Stimulated activated CD4-positive, alpha-beta T cell treated with anti-CD3 and anti-CD28 coated beads, Interleukin-12 subunit alpha, Interleukin-12 subunit beta, amount 100 ng/mL, for 24 hours (primary cell): ENCODE results near the gene TCHHL1.

ENCODE experiments used
- DNase-seq, 2 experiments: peaks; one replicate each; pipeline ENCODE4 v3.0.0-alpha.2; 2020; ENCODE audit warnings: low read depth in 2 of 2

Gene TCHHL1

DNA sequence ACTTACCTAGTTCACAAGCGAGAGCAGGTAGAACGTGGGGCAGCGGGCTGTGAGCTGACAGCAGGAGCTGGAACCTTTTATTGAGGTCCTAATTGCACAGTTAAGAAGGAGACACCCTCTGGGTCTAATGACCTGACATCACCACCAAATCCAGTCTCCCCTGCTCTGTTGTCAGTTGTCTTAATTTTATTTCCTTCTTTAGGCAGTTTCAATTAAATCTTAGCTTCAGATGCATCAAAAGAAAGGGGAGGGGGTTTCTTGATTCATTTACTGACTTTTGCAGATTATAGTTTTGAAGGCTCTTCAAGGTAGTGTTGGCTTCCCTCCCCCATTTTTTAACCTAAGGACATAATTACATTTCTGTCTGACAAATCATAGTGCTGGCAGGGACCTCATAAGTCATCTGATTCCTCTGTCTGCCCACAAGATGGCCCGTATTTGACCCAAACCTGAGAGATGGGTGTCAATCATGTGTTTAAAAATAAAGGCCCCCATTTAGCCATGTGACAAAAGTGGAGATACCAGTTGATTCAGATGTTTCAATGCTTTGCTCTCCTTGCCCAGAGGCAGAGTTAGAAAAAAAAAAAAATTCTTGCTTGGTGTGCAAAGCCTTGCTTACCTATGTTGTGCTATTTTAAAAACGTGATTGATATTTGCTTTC is at the start of gene TCHHL1:
Gene TCHHL1 (minus strand): TSS at position 51 of the 661 bp plus-strand sequence. CDS start 921 bp downstream, outside the sequence.
- no peak for DNase-seq

- no peak for DNase-seq
These were observed 48.4 kb upstream of the TCHHL1 start for GRCh38 chr1:152137215-152137614.

DNA sequence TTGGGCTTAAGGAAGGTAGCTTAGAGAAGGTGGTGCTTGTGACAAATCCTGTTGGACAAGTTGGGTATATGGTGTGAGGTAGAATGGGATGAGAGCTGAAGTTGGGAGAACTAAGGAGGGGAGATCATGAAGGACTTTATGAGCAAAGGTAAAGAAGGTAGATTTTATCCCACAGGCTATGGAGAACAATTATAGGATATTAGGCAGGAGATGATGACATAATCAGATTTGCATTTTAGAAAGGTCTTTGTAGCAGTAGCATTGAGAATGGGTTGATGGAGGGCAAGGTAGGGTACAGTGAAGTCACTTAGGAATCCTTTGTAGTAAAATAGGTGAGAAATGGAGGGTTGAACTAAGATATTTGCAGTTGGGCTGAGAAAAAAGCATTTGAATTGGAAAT is 41.3 kb upstream of the TCHHL1 start:
- no peak for DNase-seq

GRCh38 chr1:152127673-152128072 is 38.8 kb upstream of the TCHHL1 start:
- DNase-seq = no peak

DNA sequence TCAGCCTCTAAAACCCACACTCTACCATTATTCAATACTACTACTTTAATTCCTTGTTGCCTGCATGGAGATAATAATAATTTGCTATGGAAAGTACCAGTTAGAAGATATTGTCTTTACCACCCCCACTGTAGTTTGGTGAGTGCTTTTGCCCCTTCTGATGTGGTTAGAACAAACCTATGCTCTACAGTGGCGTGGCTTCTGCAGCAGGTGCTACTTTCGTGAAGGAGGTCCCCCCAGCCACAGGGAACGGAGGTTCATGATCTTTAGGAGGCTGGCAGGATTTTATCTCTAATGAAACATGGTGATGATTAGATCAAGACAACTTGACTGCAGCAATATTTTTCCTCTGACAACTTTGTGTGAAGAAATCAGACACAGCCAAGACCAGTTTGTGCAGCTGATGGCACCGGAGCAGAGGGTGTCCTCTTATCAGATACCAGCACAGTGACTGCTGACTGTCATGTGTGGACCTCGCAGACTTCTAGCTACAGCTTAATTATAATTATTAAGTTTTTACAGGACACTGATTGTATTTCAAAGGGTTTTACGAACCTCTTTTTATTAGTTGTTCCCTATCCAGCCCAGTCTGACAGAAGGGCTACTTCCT is 37.1 kb upstream of the TCHHL1 start:
- no peak for DNase-seq

GRCh38 chr1:152118915-152119314 is 30.1 kb upstream of the TCHHL1 start:
- DNase-seq = no peak

- DNase-seq = no peak
These were observed 26.5 kb upstream of the TCHHL1 start, which contains the start of gene TCHH for GRCh38 chr1:152115344-152115743. TCHH (minus strand) TSS chr1:152115444; CDS start chr1:152114080, 1,364 bp downstream.

GRCh38 chr1:152112885-152113432 is 24.1 kb upstream of the TCHHL1 start:
- DNase-seq = no peak

DNA sequence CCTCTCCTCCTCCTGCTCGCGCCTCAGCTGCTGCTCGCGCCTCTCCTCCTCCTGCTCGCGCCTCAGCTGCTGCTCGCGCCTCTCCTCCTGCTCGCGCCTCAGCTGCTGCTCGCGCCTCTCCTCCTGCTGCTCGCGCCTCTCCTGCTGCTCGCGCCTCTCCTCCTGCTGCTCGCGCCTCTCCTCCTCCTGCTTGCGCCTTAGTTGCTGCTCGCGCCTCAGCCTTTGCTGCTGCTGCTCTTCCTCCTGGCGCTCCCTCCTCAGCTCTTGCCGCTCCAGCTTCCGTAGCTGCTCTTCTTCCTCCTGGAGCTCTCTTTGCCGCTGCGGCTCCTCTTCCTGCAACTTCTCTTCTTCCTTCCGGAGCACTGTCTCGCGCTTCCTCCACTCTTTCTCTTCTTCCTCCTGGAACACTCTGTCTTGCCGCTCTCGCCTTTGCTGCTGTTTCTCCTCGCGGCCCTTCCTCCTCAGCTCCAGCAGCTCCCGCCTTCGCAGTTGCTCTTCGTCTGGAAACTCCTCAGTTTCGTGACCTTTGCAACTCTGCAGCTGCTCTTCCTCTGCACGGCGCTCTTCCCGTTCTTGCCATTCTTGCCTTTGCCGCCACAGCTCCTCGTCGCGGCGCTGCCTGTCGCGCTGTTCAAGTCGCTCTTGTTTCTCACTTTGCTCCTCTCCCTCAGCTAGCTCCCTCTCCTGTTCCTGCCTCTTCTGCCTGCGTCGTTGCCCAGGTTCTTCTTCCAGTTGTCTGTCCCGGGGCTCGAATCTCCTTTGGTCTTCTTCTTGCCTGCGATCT is 23.4 kb upstream of the TCHHL1 start:
- DNase-seq = no peak

GRCh38 chr1:152111515-152111968 is 22.7 kb upstream of the TCHHL1 start:
- no peak for DNase-seq

DNA sequence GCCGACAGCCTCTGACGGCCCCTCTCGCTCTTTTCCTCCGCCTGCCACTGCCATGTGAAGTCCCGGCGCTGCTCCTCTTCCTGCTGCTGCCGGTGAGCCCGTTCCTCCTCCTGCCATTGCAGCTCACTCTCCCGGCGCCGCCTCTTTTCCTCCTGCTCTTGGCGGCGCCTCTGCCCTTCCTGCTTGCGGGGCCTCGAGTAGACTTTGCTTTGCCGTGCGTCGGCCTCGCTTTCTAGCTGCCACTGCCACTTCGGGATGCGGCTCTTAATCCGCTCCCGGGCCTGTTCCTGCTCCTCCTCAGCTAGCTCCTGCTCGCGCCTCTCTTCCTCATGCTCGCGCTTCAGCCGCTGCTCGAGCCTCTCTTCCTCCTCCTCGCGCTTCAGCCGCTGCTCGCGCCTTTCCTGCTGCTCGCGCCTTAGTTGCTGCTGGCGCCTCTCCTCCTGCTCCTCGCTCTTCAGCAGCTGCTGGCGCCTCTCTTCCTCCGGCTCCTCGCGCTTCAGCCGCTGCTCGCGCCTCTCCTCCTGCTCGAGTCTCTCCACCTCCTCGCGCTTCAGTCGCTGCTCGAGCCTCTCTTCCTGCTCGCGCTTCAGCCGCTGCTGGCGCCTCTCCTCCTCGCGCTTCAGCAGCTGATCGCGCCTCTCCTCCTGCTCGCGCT is 22.1 kb upstream of the TCHHL1 start:
- DNase-seq = no peak

DNA sequence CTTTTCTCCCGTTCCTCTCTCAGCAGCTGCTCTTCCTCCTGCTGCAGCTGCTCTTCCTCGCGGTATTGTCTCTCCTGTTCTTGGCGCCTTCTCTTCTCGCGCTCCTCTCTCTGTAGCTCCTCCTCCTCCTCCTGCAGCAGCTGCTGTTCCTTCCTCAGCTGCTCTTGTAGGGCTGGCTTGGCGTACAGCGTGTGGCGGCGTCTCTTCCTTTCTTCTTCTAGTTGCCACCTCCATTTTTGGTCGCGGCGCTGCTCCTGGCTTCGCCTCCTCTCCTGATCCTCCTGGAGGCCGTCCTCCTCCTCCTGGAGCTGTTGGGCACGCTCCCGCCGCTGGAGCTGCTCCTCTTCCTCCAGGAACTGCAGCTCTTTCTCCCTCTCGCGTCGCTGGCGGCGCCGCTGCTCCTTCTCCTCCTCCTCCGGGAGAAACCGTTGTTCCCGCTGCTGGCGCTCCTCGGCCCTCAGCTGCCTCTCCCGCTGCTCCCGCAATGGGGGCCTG is 21.5 kb upstream of the TCHHL1 start:
- no peak for DNase-seq

GRCh38 chr1:152109998-152110294 is 21.1 kb upstream of the TCHHL1 start:
- no peak for DNase-seq

DNA sequence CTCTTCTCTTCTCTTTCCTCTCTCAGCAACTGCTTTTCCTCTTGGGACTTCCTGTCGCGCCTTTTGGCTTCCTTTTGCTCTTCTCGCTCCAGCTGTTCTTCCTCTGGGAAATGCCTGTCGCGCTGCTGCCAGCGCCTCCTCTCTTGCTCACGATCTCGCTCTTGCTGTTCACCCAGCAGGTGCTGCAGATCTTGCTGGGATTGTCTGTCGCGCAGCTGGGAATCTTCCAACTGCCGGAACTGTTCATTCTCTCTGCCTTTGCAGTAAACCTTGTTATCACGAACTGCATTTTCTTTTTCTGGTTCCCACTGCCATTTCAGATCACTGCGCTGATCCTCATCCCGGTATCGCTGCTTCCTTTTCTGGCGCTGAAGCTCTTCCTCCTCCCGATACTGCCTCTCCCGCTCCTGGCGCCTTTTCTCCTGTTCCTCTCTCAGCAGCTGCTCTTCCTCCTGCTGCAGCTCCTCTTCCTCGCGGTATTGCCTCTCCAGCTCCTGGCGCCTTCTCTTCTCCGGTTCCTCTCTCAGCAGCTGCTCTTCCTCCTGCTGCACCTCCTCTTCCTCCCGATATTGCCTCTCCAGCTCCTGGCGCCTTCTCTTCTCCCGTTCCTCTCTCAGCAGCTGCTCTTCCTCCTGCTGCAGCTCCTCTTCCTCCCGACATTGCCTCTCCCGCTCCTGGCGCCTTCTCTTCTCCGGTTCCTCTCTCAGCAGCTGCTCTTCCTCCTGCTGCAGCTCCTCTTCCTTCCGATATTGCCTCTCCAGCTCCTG is 20.6 kb upstream of the TCHHL1 start:
- no peak for DNase-seq

DNA sequence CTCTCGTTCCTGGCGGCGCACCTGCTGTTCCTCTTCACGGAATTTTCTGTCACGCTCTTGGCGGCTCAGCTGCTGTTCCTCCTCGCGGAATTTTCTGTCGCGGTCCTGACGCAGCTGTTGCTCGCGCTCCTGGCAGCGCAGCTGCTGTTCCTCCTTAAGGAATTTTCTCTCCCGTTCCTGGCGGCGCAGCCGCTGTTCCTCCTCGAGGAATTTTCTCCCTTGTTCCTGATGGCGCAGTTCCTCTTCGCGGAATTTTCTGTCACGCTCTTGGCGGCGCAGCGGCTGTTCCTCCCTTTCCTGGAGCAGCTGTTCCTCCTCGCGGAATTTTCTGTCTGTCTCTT is 20.0 kb upstream of the TCHHL1 start:
- DNase-seq = no peak

DNA sequence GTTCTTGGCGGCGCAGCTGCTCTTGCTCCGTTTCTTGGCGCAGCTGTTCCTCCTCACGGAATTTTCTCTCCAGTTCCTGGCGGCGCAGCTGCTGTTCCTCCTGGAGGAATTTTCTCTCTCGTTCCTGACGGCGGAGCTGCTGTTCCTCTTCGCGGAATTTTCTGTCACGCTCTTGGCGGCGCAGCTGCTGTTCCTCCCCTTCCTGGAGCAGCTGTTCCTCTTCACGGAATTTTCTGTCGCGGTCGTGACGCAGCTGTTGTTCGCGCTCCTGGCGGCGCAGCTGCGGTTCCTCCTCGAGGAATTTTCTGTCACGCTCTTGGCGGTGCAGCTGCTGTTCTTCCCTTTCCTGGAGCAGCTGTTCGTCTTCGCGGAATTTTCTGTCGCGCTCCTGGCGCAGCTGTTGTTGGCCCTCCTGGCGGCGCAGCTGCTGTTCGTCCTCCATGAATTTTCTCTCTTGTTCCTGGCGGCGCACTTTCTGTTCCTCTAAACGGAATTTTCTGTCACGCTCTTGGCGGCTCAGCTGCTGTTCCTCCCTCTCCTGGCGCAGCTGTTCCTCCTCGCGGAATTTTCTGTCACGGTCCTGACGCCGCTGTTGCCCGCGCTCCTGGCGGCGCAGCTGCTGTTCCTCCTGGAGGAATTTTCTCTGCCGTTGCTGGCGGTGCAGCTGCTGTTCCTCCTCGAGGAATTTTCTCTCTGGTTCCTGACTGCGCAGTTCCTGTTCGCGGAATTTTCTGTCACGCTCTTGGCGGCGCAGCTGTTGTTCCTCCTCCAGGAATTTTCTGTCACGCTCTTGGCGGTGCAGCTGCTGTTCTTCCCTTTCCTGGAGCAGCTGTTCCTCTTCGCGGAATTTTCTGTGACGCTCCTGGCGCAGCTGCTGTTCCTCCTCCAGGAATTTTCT is 19.4 kb upstream of the TCHHL1 start:
- DNase-seq = no peak

- DNase-seq = no peak
These were observed 18.4 kb upstream of the TCHHL1 start for GRCh38 chr1:152107031-152107983.

GRCh38 chr1:152104854-152105253 is 16.0 kb upstream of the TCHHL1 start:
- DNase-seq = no peak

DNA sequence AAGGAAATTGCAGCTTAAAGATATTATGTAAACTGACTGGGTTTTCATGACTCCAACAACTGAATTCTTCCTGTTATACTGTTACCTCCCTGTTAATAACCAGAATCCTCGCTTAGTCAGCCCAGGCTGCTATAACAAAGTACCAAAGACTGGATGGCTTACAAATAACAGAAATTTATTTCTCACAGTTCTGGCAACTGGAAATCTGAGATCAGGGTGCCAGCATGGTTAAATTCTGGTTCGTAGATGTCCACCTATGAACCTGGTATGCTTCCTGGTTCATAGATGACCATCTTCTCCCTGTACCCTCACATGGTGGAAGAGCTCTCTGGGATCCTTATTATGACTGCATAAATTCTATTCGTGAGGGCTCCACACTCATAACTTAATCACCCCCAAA is 8.1 kb upstream of the TCHHL1 start:
- no peak for DNase-seq
